HEK293 (cell line): Measurements from ENCODE around the gene TMEM138.

Experiments used
- CTCF ChIA-PET: fragments of 350-600 bp; formaldehyde crosslinking; extraction: SDS; loops from one replicate; lab custom pipeline; 2021; ENCODE audit warnings: antibody characterized with exemption; lab: Yijun Ruan, JAX
- POLR2A ChIA-PET: fragments of 300-600 bp; formaldehyde crosslinking; extraction: SDS; loops from one replicate; lab custom pipeline; 2020; ENCODE audit warnings: antibody characterized with exemption, inconsistent platforms; lab: Yijun Ruan, JAX
- H3K27ac ChIP-seq: fragments of 200-500 bp; sonication (Bioruptor generic); 2 replicates; pipeline ENCODE4 v1.5.1; 2014; ENCODE audit warnings: low read depth, low read length, control low read depth, inconsistent platforms; ENCODE audit errors: extremely low read depth
- H3K36me3 ChIP-seq, 2 experiments: fragments of 200-500 bp in 1 of 2; sonication (Bioruptor generic) in 1 of 2; 1 replicate in 1 of 2; 2 replicates in 1 of 2; pipeline ENCODE4 v1.5.1; 2014 to 2017; ENCODE audit warnings: inconsistent platforms in 2 of 2, low read length in 2 of 2; ENCODE audit not compliant: control insufficient read depth in 2 of 2, insufficient read depth in 1 of 2
- H3K4me1 ChIP-seq: fragments of 200-500 bp; sonication (Bioruptor generic); 2 replicates; pipeline ENCODE4 v1.5.1; 2014; ENCODE audit warnings: mild to moderate bottlenecking, low read length, inconsistent platforms; ENCODE audit not compliant: control insufficient read depth, insufficient read depth
- H3K4me3 ChIP-seq: 2 replicates; pipeline ENCODE4 v1.5.1; 2011; ENCODE audit warnings: low read depth, mild to moderate bottlenecking, control low read depth, low read length, moderate library complexity
- H3K9me3 ChIP-seq: fragments of 200-500 bp; sonication (Bioruptor generic); 2 replicates; pipeline ENCODE4 v1.5.1; 2014; ENCODE audit warnings: low read depth, low read length, inconsistent platforms; ENCODE audit not compliant: control insufficient read depth, insufficient read depth
- KLF8 ChIP-seq: fragments of 450-650 bp; formaldehyde crosslinking; IDR thresholded peaks from 2 replicates; pipeline ENCODE4 v1.5.1; 2016; ENCODE audit warnings: missing biosample characterization, missing genetic modification characterization
- OSR2 ChIP-seq: fragments of 450-650 bp; formaldehyde crosslinking; IDR thresholded peaks from 2 replicates; pipeline ENCODE4 v1.5.1; 2016; ENCODE audit warnings: missing biosample characterization, missing genetic modification characterization
- REST ChIP-seq: fragments of 450-650 bp; formaldehyde crosslinking; IDR thresholded peaks from 2 replicates; pipeline ENCODE4 v1.5.1; 2016; ENCODE audit warnings: missing biosample characterization, missing genetic modification characterization
- TCF7L2 ChIP-seq: IDR thresholded peaks from 2 replicates; pipeline ENCODE4 v1.6.1; 2011; ENCODE audit warnings: low read depth, mild to moderate bottlenecking, inconsistent platforms, low read length, moderate library complexity, borderline replicate concordance
- TRIM28 ChIP-seq: IDR thresholded peaks from 2 replicates; pipeline ENCODE4 v1.6.1; 2011; ENCODE audit warnings: low read length, control low read depth, borderline replicate concordance
- ZBTB21 ChIP-seq: fragments of 450-650 bp; formaldehyde crosslinking; IDR thresholded peaks from 2 replicates; pipeline ENCODE4 v1.5.1; 2017; ENCODE audit warnings: missing biosample characterization, missing genetic modification characterization
- ZBTB7A ChIP-seq: fragments of 450-650 bp; formaldehyde crosslinking; IDR thresholded peaks from 2 replicates; pipeline ENCODE4 v1.5.1; 2016; ENCODE audit warnings: low read depth, missing biosample characterization, missing genetic modification characterization
- ZEB2 ChIP-seq: fragments of 450-650 bp; formaldehyde crosslinking; IDR thresholded peaks from 2 replicates; pipeline ENCODE4 v1.5.1; 2016; ENCODE audit warnings: missing biosample characterization, missing genetic modification characterization
- ZNF19 ChIP-seq: fragments of 450-650 bp; formaldehyde crosslinking; IDR thresholded peaks from 2 replicates; pipeline ENCODE4; 2016; ENCODE audit warnings: missing biosample characterization, missing genetic modification characterization, low read depth
- ZNF24 ChIP-seq: fragments of 450-650 bp; formaldehyde crosslinking; IDR thresholded peaks from 2 replicates; pipeline ENCODE4 v1.5.1; 2016; ENCODE audit warnings: missing biosample characterization, missing genetic modification characterization
- ZNF248 ChIP-seq: fragments of 450-650 bp; formaldehyde crosslinking; IDR thresholded peaks from 2 replicates; pipeline ENCODE4 v1.5.1; 2017; ENCODE audit warnings: missing biosample characterization, missing genetic modification characterization
- ZNF416 ChIP-seq: fragments of 450-650 bp; formaldehyde crosslinking; IDR thresholded peaks from 2 replicates; pipeline ENCODE4 v1.5.1; 2016; ENCODE audit warnings: missing biosample characterization, missing genetic modification characterization
- ZNF423 ChIP-seq: fragments of 450-650 bp; formaldehyde crosslinking; IDR thresholded peaks from 2 replicates; pipeline ENCODE4 v1.5.1; 2016; ENCODE audit warnings: missing biosample characterization, missing genetic modification characterization
- ZNF514 ChIP-seq: fragments of 450-650 bp; formaldehyde crosslinking; IDR thresholded peaks from 2 replicates; pipeline ENCODE4 v1.5.1; 2016; ENCODE audit warnings: missing biosample characterization, missing genetic modification characterization
- ZNF596 ChIP-seq: fragments of 450-650 bp; IDR thresholded peaks from 2 replicates; pipeline ENCODE4 v1.5.0; 2018; ENCODE audit warnings: missing biosample characterization, mild to moderate bottlenecking, missing genetic modification characterization, moderate library complexity
- ZNF624 ChIP-seq: fragments of 450-650 bp; formaldehyde crosslinking; IDR thresholded peaks from 2 replicates; pipeline ENCODE4 v1.5.1; 2017; ENCODE audit warnings: missing biosample characterization, missing genetic modification characterization
- ZNF658 ChIP-seq: fragments of 450-650 bp; formaldehyde crosslinking; IDR thresholded peaks from 2 replicates; pipeline ENCODE4; 2016; ENCODE audit warnings: missing biosample characterization, missing genetic modification characterization
- ZNF692 ChIP-seq: fragments of 450-650 bp; formaldehyde crosslinking; IDR thresholded peaks from 2 replicates; pipeline ENCODE4 v1.5.1; 2016; ENCODE audit warnings: missing biosample characterization, missing genetic modification characterization
- ZSCAN16 ChIP-seq: fragments of 450-650 bp; formaldehyde crosslinking; IDR thresholded peaks from 2 replicates; pipeline ENCODE4 v1.5.1; 2016; ENCODE audit warnings: missing biosample characterization, missing genetic modification characterization
- ZSCAN4 ChIP-seq: fragments of 450-650 bp; formaldehyde crosslinking; IDR thresholded peaks from 2 replicates; pipeline ENCODE4 v1.5.1; 2017; ENCODE audit warnings: missing biosample characterization, missing genetic modification characterization

Gene TMEM138

GRCh38 chr11:61377461-61378160 is 15.4 kb downstream of the TMEM138 start:
- H3K36me3 ChIP-seq = peaks cover 0 to 12% of the 10 kb centered on the region in 2 experiments; a peak in 2 of 3 replicates
- H3K4me3 ChIP-seq = no peak overlapping the region
- ChIA-PET POLR2A (no interaction called here), CTCF (interaction anchor here (0.6 to 1.3 kb wide), 3 partner anchors 9 to 147 kb away, joined by 3 to 4 read pairs (median 3); no protein-coding TSS in a partner anchor)
- no peaks in the 10 kb centered on the region for H3K9me3 ChIP-seq
- no peaks in the 10 kb centered on the region for H3K4me1 ChIP-seq
- TF ChIP-seq ZNF24 (tag by site-specific recombination) = no peak
- TF ChIP-seq TRIM28 = no peak
- no peak for TF ChIP-seq ZBTB21 (tag by site-specific recombination)
- no peak for TF ChIP-seq REST
- TF ChIP-seq KLF8 (tag by site-specific recombination) = no peak
- no peak for TF ChIP-seq ZNF624 (tag by site-specific recombination)
- no peak for TF ChIP-seq ZSCAN4 (tag by site-specific recombination)
- TF ChIP-seq ZNF596 (tag by site-specific recombination) = no peak
- no peak for TF ChIP-seq ZNF658 (tag by site-specific recombination)
- no peak for TF ChIP-seq ZNF423 (tag by site-specific recombination)
- no peak for TF ChIP-seq ZEB2 (tag by site-specific recombination)
- TF ChIP-seq ZNF514 (tag by site-specific recombination) = no peak
- no peak for TF ChIP-seq ZNF416 (tag by site-specific recombination)
- no peak for TF ChIP-seq ZBTB7A (tag by site-specific recombination)
- no peak for TF ChIP-seq TCF7L2
- TF ChIP-seq ZNF692 (tag by site-specific recombination) = no peak
- no peak for TF ChIP-seq ZNF248
- no peak for TF ChIP-seq ZNF19 (tag by site-specific recombination)
- no peak for TF ChIP-seq OSR2 (tag by site-specific recombination)
- TF ChIP-seq ZSCAN16 (tag by site-specific recombination) = no peak
- no peak overlapping the region for H3K27ac ChIP-seq
